A549 treated with ZK216348 at 1 μM for 4 hours (cell line): ENCODE results near the gene HIGD1A. TPM values are rescaled to one million over a fixed set of nuclear protein-coding genes. Genes with fewer than 3 reads are reported as not detected.

ENCODE experiments used
- total RNA-seq: library from RNA; stranded (reverse); fragments of 200-300 nt; extraction: Qiagen RNA extraction; gene quantifications from 5 replicates; pipeline ENCODE4 v1.2.3, GENCODE V29; 2022; ENCODE audit warnings: low read depth

HIGD1A gene
- 48.4 to 125 TPM (median 69.4 TPM) in 5 replicates for total RNA-seq

GRCh38 chr3:42804106-42804830, at the start of gene HIGD1A:
HIGD1A (minus strand) TSS chr3:42804490; CDS start chr3:42794253, 10,237 bp downstream.

GRCh38 chr3:42809202-42809601, 4.9 kb upstream of the HIGD1A start, which contains the start of gene ACKR2:
ACKR2 (plus strand) TSS chr3:42809445; CDS start chr3:42864503, 55,058 bp downstream.

GRCh38 chr3:42772670-42773408, 31.5 kb downstream of the HIGD1A start, which contains the start of gene CCDC13:
CCDC13 (minus strand) TSS chr3:42773253; CDS start chr3:42758345, 14,908 bp downstream.

Other genes starting within 250 kb of the HIGD1A start
- 26.6 to 31.7 TPM (median 31.4 TPM) in 5 replicates for gene SEC22C, start 222.5 kb downstream of the HIGD1A start, total RNA-seq
- 13.3 to 21.4 TPM (median 17.4 TPM) in 5 replicates for gene SS18L2, start 213.6 kb downstream of the HIGD1A start, total RNA-seq
- gene NKTR, start 203.8 kb downstream of the HIGD1A start, total RNA-seq: 8.3 to 13.5 TPM (median 11.7 TPM) in 5 replicates
- 4.9 to 7.6 TPM (median 6.1 TPM) in 5 replicates for gene ZBTB47, start 150.8 kb downstream of the HIGD1A start, total RNA-seq
- not detected in 5 replicates for gene KLHL40, start 119.0 kb downstream of the HIGD1A start, total RNA-seq
- gene HHATL, start 101.7 kb downstream of the HIGD1A start, total RNA-seq: not detected in 5 replicates
- gene CCDC13, start 31.2 kb downstream of the HIGD1A start, total RNA-seq: 0.33 to 0.60 TPM (median 0.36 TPM) in 5 replicates
- 0.18 to 0.23 TPM in 2 of 5 replicates, not detected in the others for gene ACKR2, start 5.0 kb upstream of the HIGD1A start, total RNA-seq
- not detected in 5 replicates for gene CYP8B1, start 71.4 kb upstream of the HIGD1A start, total RNA-seq
- gene ZNF662, start 101.7 kb upstream of the HIGD1A start, total RNA-seq: not detected in 5 replicates
- gene GASK1A, start 174.8 kb upstream of the HIGD1A start, total RNA-seq: not detected in 5 replicates